ENCODE data around the gene AQR.
A peak's percentile ranks its signal among the peaks of the same experiment; 100 is the strongest.
"Not testable (repeated sequence)": the region's sequence is repeated elsewhere in the genome, so short reads cannot be mapped to it uniquely, and the experiment has no call there.

The AQR gene

GRCh38 chr15:34815836-34816235 lies 153.7 kb downstream of the AQR start:
- DNase-seq (ENCODE audit: extremely low read depth, low read depth): no peak
- no peak for TF ChIP-seq CTCF (IDR thresholded peaks at IDR 0.05; ENCODE audit: low read depth, low read length)

DNA sequence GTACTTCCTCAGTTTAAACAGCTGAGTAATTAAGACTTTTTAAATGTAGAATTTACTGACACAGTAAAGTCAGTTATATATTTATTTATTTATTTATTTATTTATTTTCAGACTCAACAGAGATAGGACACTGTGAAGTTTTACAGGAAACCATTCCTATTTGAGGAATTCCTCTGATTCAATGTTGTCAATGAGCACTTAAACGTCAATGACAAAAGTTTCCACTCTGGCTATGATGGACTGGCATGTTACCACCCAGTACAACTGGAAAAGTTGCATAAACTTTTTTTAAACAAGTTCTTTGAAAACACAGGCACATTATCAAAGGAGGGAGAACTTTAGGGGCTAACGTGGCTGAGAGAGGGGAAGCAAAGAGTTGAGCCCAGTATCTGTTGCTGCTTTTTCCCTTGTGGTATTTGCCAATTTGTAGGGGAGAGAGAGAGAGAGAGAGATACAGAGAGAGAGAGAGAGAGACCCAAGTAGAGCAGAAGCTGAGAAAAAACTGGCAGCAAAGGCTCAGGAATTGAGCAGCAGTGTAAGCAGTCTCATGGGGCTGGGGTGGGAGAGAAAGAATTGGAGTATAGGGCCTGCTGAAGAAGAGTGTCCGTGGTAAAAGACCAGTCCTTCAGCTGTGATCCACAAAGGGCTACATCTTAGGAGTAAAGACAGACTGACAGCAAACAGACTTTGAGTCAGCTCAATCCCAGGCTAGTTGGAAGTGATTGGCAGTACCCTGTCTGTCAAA lies 155.9 kb downstream of the AQR start:
- DNase-seq (ENCODE audit: extremely low read depth, low read depth): no peak

GRCh38 chr15:34812868-34813365 lies 156.6 kb downstream of the AQR start:
- not testable (repeated sequence) for DNase-seq (ENCODE audit: extremely low read depth, low read depth)

More for the DNA sequence above, 155.9 kb downstream of the AQR start:
- TF ChIP-seq CTCF (IDR thresholded peaks at IDR 0.05; ENCODE audit: low read depth, low read length): no peak

GRCh38 chr15:34812369-34812768 lies 157.2 kb downstream of the AQR start:
- DNase-seq (ENCODE audit: extremely low read depth, low read depth): no peak
- no peak for TF ChIP-seq CTCF (IDR thresholded peaks at IDR 0.05; ENCODE audit: low read depth, low read length)

- peak; percentile 72 for DNase-seq (ENCODE audit: extremely low read depth, low read depth)
- TF ChIP-seq CTCF (IDR thresholded peaks at IDR 0.05; ENCODE audit: low read depth, low read length): no peak
Measured at GRCh38 chr15:34810443-34811129, 159.0 kb downstream of the AQR start.

DNA sequence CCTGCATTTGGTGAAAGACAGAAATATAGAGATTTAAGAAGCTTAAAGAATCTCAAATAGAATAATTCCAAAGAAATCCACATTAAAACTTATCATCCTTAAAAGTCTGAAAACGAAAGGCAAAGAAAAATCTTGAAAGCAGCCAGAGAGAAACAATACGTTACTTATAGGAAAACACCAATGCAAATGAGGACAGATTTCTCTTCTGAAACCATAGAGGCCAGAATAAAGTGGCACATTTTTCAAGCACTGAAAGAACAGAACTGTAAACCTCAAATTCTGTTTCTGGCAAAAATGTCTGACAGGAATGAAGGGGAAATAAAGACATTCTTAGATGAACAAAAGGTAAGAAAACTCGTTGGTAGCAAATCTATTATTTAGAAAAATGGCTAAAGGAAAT lies 160.4 kb downstream of the AQR start:
- no peak for TF ChIP-seq CTCF (IDR thresholded peaks at IDR 0.05; ENCODE audit: low read depth, low read length)
- DNase-seq (ENCODE audit: extremely low read depth, low read depth): no peak

GRCh38 chr15:34808016-34808415 lies 161.5 kb downstream of the AQR start:
- no peak for TF ChIP-seq CTCF (IDR thresholded peaks at IDR 0.05; ENCODE audit: low read depth, low read length)
- no peak for DNase-seq (ENCODE audit: extremely low read depth, low read depth)

DNA sequence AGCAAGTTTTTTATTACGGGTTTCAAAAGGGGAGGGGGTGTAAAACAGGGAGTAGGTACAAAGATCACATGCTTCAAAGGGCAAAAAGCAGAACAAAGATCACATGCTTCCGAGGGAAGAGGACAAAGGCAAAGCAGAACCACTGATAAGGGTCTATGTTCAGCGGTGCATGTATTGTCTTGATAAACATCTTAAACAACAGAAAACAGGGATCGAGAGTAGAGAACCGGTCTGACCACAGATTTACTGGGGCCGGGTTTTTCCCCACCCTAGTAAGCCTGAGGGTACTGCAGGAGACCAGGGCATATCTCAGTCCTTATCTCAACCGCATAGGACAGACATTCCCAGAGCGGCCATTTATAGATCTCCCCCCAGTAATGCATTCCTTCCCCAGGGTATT lies 162.3 kb downstream of the AQR start:
- not testable (repeated sequence) for DNase-seq (ENCODE audit: extremely low read depth, low read depth)

All from AG09319 (cell line).